Kidney epithelial cell (primary cell): Measurements from ENCODE around the gene SUGCT. TPM values are rescaled to one million over a fixed set of nuclear protein-coding genes. Genes with fewer than 3 reads are reported as not detected.

Experiments used
- DNase-seq: peaks from one replicate; pipeline ENCODE4 v3.0.0-alpha.2; 2010; ENCODE audit warnings: low read depth
- H3K27me3 ChIP-seq: 2 replicates; pipeline ENCODE4 v1.6.0; 2011; ENCODE audit warnings: low read length; ENCODE audit not compliant: control insufficient read depth, insufficient read depth
- H3K36me3 ChIP-seq: 2 replicates; pipeline ENCODE4 v1.5.1; 2011; ENCODE audit warnings: low read length; ENCODE audit not compliant: control insufficient read depth, insufficient read depth
- H3K4me3 ChIP-seq: 2 replicates; pipeline ENCODE4 v1.5.1; 2011; ENCODE audit warnings: low read depth, mild to moderate bottlenecking, control low read depth, low read length
- CTCF ChIP-seq: IDR thresholded peaks from 2 replicates; pipeline ENCODE4 v1.5.1; 2011; ENCODE audit warnings: mild to moderate bottlenecking, moderate library complexity, low read length, control low read depth, inconsistent platforms; ENCODE audit not compliant: insufficient read depth, poor library complexity, severe bottlenecking
- total RNA-seq: library from RNA; depleted of rRNA; stranded (reverse); fragments of >200 nt; gene quantifications from 2 replicates; pipeline ENCODE4 v1.2.3, GENCODE V29; 2015

SUGCT gene
- total RNA-seq, 1 donor from 2014 or later, result 4.0 TPM

GRCh38 chr7:40859965-40860543 is 725.2 kb downstream of the SUGCT start:
- no peak for DNase-seq
- no peak overlapping the region for H3K4me3 ChIP-seq
- H3K27me3 ChIP-seq, result no peaks in the 10 kb centered on the region
- H3K36me3 ChIP-seq, result no peaks in the 10 kb centered on the region
- TF ChIP-seq CTCF, result no peak

GRCh38 chr7:40865441-40866233 is 730.8 kb downstream of the SUGCT start:
- H3K27me3 ChIP-seq, result no peaks in the 10 kb centered on the region
- no peak for TF ChIP-seq CTCF

GRCh38 chr7:40866601-40867000 is 731.8 kb downstream of the SUGCT start:
- no peaks in the 10 kb centered on the region for H3K36me3 ChIP-seq
- DNase-seq, result no peak
- H3K4me3 ChIP-seq, result no peak overlapping the region
- H3K27me3 ChIP-seq, result no peaks in the 10 kb centered on the region
- no peak for TF ChIP-seq CTCF

More at GRCh38 chr7:40865441-40866233, 730.8 kb downstream of the SUGCT start:
- H3K36me3 ChIP-seq, result no peaks in the 10 kb centered on the region
- H3K4me3 ChIP-seq, result no peak overlapping the region
- no peak for DNase-seq

- H3K4me3 ChIP-seq, result no peak overlapping the region
- H3K36me3 ChIP-seq, result no peaks in the 10 kb centered on the region
- no peaks in the 10 kb centered on the region for H3K27me3 ChIP-seq
- TF ChIP-seq CTCF, result no peak
- DNase-seq, result no peak
These were observed 735.3 kb downstream of the SUGCT start for GRCh38 chr7:40870108-40870507.

GRCh38 chr7:40873248-40873647 is 738.4 kb downstream of the SUGCT start:
- Histone ChIP-seq H3K27me3 (no peaks in the 10 kb centered on the region), H3K36me3 (no peaks in the 10 kb centered on the region), H3K4me3 (no peak overlapping the region)
- TF ChIP-seq CTCF, result no peak
- DNase-seq, result no peak
